OCI-LY1 (cell line): Measurements from ENCODE around the gene GPR42.

Experiments used
- H2AFZ ChIP-seq: fragments of 200-600 bp; sonication (generic), shearing (Covaris generic); 2 replicates; pipeline ENCODE4 v1.6.0; 2014; ENCODE audit warnings: antibody characterized with exemption, mild to moderate bottlenecking, low read length
- H3F3A ChIP-seq: fragments of 200-600 bp; sonication (generic), shearing (Covaris generic); 2 replicates; pipeline ENCODE4 v1.6.0; 2014; ENCODE audit warnings: mild to moderate bottlenecking, antibody characterized with exemption, low read length, moderate library complexity; ENCODE audit not compliant: insufficient read depth
- H3K27ac ChIP-seq: fragments of 200-600 bp; sonication (generic); 2 replicates; pipeline ENCODE4 v1.5.1; 2014; ENCODE audit warnings: low read length, mixed run types, mild to moderate bottlenecking, low read depth; ENCODE audit not compliant: poor library complexity, severe bottlenecking
- H3K27me3 ChIP-seq: fragments of 200-600 bp; sonication (generic); 2 replicates; pipeline ENCODE4 v1.6.0; 2014; ENCODE audit warnings: antibody characterized with exemption, mild to moderate bottlenecking, low read length, moderate library complexity; ENCODE audit not compliant: insufficient read depth
- H3K36me3 ChIP-seq: fragments of 200-600 bp; sonication (generic); 2 replicates; pipeline ENCODE4 v1.6.1; 2014; ENCODE audit warnings: mild to moderate bottlenecking, antibody characterized with exemption, low read length, moderate library complexity, mixed read lengths; ENCODE audit not compliant: insufficient read depth
- H3K4me1 ChIP-seq: fragments of 200-600 bp; sonication (generic); 2 replicates; pipeline ENCODE4 v1.5.1; 2014; ENCODE audit warnings: mild to moderate bottlenecking, low read length, moderate library complexity; ENCODE audit not compliant: insufficient read depth, severe bottlenecking
- H3K4me2 ChIP-seq: fragments of 200-600 bp; sonication (generic), shearing (Covaris generic); 2 replicates; pipeline ENCODE4 v1.6.1; 2014; ENCODE audit warnings: low read length
- H3K4me3 ChIP-seq: fragments of 200-600 bp; sonication (generic); 2 replicates; pipeline ENCODE4 v1.5.1; 2014; ENCODE audit warnings: low read length, low read depth, mild to moderate bottlenecking, mixed read lengths; ENCODE audit not compliant: poor library complexity, severe bottlenecking
- H3K79me2 ChIP-seq: fragments of 200-600 bp; shearing (Covaris generic); 2 replicates; pipeline ENCODE4 v1.6.1; 2016; ENCODE audit warnings: mixed run types, low read length, mixed read lengths; ENCODE audit not compliant: insufficient read depth
- H3K9ac ChIP-seq: fragments of 200-600 bp; sonication (generic), shearing (Covaris generic); 2 replicates; pipeline ENCODE4 v1.6.1; 2014; ENCODE audit warnings: mild to moderate bottlenecking, low read length, mixed read lengths
- H3K9me2 ChIP-seq: fragments of 200-600 bp; sonication (generic), shearing (Covaris generic); 2 replicates; pipeline ENCODE4 v1.6.1; 2014; ENCODE audit warnings: low read depth, mild to moderate bottlenecking, low read length, mixed read lengths
- H3K9me3 ChIP-seq: fragments of 200-600 bp; shearing (Covaris generic); 2 replicates; pipeline ENCODE4 v1.6.1; 2014; ENCODE audit warnings: low read length, mixed read lengths
- H4K20me1 ChIP-seq: fragments of 200-600 bp; sonication (generic), shearing (Covaris generic); 2 replicates; pipeline ENCODE4 v1.6.0; 2016; ENCODE audit warnings: mild to moderate bottlenecking, low read length; ENCODE audit not compliant: insufficient read depth
- EZH2 ChIP-seq: fragments of 200-600 bp; sonication (generic), shearing (Covaris generic); IDR thresholded peaks from 2 replicates; pipeline ENCODE4 v1.8.0; 2017; ENCODE audit warnings: borderline replicate concordance, mixed run types, mild to moderate bottlenecking, antibody characterized with exemption, low read length, moderate library complexity, mixed read lengths
- TF ChIP-seq, protein P1 (sequence below): fragments of 200-600 bp; sonication (generic), shearing (Covaris generic); IDR thresholded peaks from 2 replicates; pipeline ENCODE4 v1.5.1; 2017; ENCODE audit warnings: mild to moderate bottlenecking, antibody characterized with exemption, low read length, moderate library complexity, mixed read lengths

Gene GPR42

DNA sequence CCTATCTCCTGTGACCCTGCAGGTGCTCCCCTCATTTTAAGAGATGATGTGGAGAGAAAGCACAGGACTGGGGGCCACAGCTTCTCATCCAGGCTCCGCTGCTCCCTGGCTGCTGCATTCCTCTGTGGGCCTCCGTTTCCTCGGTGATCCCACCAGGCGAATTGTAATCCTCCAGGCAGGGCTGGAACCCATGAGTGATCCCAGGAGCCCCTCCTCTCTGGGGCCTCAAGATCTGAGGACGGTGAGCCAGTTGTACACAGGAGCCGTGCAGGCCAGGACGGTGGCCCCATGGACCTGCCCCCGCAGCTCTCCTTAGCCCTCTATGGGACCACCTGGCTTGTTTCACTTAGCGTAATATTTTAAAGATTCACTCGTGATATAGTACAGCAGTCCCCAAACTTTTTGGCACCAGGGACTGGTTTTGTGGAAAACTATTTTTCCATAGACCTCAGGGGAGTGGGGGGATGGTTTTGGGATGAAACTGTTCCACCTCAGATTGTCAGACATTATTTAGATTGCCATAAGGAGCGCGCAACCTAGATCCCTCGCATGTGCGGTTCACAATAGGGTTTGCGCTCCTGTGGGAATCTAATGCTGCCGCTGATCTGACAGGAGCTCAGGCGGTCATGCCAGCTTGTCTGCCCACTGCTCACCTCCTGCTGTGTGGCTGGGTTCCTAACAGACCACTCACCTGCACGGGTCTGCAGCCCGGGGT lies 7.0 kb upstream of the GPR42 start:
- H3K9ac ChIP-seq: no peak overlapping the region
- TF ChIP-seq, protein P1, sequence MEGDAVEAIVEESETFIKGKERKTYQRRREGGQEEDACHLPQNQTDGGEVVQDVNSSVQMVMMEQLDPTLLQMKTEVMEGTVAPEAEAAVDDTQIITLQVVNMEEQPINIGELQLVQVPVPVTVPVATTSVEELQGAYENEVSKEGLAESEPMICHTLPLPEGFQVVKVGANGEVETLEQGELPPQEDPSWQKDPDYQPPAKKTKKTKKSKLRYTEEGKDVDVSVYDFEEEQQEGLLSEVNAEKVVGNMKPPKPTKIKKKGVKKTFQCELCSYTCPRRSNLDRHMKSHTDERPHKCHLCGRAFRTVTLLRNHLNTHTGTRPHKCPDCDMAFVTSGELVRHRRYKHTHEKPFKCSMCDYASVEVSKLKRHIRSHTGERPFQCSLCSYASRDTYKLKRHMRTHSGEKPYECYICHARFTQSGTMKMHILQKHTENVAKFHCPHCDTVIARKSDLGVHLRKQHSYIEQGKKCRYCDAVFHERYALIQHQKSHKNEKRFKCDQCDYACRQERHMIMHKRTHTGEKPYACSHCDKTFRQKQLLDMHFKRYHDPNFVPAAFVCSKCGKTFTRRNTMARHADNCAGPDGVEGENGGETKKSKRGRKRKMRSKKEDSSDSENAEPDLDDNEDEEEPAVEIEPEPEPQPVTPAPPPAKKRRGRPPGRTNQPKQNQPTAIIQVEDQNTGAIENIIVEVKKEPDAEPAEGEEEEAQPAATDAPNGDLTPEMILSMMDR: no peak
- TF ChIP-seq EZH2: no peak
- no peaks in the 10 kb centered on the region for H4K20me1 ChIP-seq
- H3K9me2 ChIP-seq: no peaks in the 10 kb centered on the region
- H3K27ac ChIP-seq: no peak overlapping the region
- H3K4me1 ChIP-seq: no peaks in the 10 kb centered on the region
- H3K4me3 ChIP-seq: no peak overlapping the region
- no peaks in the 10 kb centered on the region for H3K79me2 ChIP-seq
- H3K27me3 ChIP-seq: no peaks in the 10 kb centered on the region
- no peaks in the 10 kb centered on the region for H3K36me3 ChIP-seq
- no peak overlapping the region for H3K4me2 ChIP-seq
- no peak overlapping the region for H2AFZ ChIP-seq
- H3F3A ChIP-seq: no peaks in the 10 kb centered on the region
- no peaks in the 10 kb centered on the region for H3K9me3 ChIP-seq

DNA sequence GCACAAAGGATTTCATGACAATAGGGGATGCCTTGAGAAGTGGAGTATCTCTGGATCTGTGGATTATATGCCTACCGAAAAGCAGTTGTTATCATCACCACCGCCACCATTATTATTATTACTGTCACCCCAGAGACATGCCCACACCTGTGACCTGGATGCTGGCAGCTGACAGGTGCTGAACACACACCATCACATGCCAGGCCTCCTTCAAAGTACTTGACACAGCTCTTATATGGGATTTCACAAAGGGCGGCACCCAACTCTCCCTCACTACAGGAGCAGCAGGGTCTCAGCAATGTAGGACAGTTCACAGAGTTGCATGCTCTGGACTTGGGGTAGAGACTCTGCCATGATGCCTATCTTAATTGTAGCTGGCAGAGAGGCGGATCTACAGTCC lies 5.6 kb upstream of the GPR42 start:
- H3K9ac ChIP-seq: no peak overlapping the region
- H3K4me3 ChIP-seq: no peak overlapping the region
- no peak overlapping the region for H3K27ac ChIP-seq
- no peaks in the 10 kb centered on the region for H3K36me3 ChIP-seq
- no peaks in the 10 kb centered on the region for H3K9me2 ChIP-seq
- H2AFZ ChIP-seq: no peak overlapping the region
- H3K9me3 ChIP-seq: no peaks in the 10 kb centered on the region
- no peaks in the 10 kb centered on the region for H3K79me2 ChIP-seq
- no peaks in the 10 kb centered on the region for H3K27me3 ChIP-seq
- no peaks in the 10 kb centered on the region for H4K20me1 ChIP-seq
- no peak overlapping the region for H3K4me2 ChIP-seq
- no peaks in the 10 kb centered on the region for H3K4me1 ChIP-seq
- no peaks in the 10 kb centered on the region for H3F3A ChIP-seq
- no peak for TF ChIP-seq EZH2
- TF ChIP-seq, protein P1: no peak

DNA sequence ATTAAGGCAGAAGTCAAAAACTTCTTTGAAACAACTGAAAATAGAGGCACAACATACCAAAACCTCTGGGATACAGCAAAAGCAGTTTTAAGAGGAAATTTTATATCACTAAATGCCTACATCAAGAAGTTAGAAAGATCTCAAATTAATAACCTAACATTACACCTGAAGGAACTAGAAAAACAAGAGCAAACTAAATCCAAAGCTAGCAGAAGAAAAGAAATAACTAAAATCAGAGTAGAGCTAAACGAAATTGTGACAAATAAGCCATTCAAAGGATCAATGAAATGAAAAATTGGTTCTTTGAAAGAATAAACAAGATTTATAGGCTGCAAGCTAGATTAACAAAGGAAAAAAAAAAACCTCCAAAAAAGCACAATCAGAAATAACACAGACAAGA lies 2.5 kb upstream of the GPR42 start:
- no peaks in the 10 kb centered on the region for H3K9me3 ChIP-seq
- H3K27ac ChIP-seq: no peak overlapping the region
- no peak overlapping the region for H3K9ac ChIP-seq
- H3K36me3 ChIP-seq: no peaks in the 10 kb centered on the region
- H3K4me1 ChIP-seq: no peaks in the 10 kb centered on the region
- H3F3A ChIP-seq: no peaks in the 10 kb centered on the region
- no peak for TF ChIP-seq EZH2
- TF ChIP-seq, protein P1: no peak
- H4K20me1 ChIP-seq: no peaks in the 10 kb centered on the region
- H3K9me2 ChIP-seq: no peaks in the 10 kb centered on the region
- no peak overlapping the region for H3K4me2 ChIP-seq
- H2AFZ ChIP-seq: no peak overlapping the region
- no peaks in the 10 kb centered on the region for H3K79me2 ChIP-seq
- no peak overlapping the region for H3K4me3 ChIP-seq
- H3K27me3 ChIP-seq: no peaks in the 10 kb centered on the region
